HEK293 (cell line): Measurements from ENCODE around the gene FOXO4.

Experiments
- CTCF ChIA-PET: fragments of 350-600 bp; formaldehyde crosslinking; extraction: SDS; loops from one replicate; lab custom pipeline; 2021; ENCODE audit warnings: antibody characterized with exemption; lab: Yijun Ruan, JAX
- POLR2A ChIA-PET: fragments of 300-600 bp; formaldehyde crosslinking; extraction: SDS; loops from one replicate; lab custom pipeline; 2020; ENCODE audit warnings: antibody characterized with exemption, inconsistent platforms; lab: Yijun Ruan, JAX
- H3K27ac ChIP-seq: fragments of 200-500 bp; sonication (Bioruptor generic); 2 replicates; pipeline ENCODE4 v1.5.1; 2014; ENCODE audit warnings: low read depth, low read length, control low read depth, inconsistent platforms; ENCODE audit errors: extremely low read depth
- H3K36me3 ChIP-seq, 2 experiments: fragments of 200-500 bp in 1 of 2; sonication (Bioruptor generic) in 1 of 2; 1 replicate in 1 of 2; 2 replicates in 1 of 2; pipeline ENCODE4 v1.5.1; 2014 to 2017; ENCODE audit warnings: inconsistent platforms in 2 of 2, low read length in 2 of 2; ENCODE audit not compliant: control insufficient read depth in 2 of 2, insufficient read depth in 1 of 2
- H3K4me1 ChIP-seq: fragments of 200-500 bp; sonication (Bioruptor generic); 2 replicates; pipeline ENCODE4 v1.5.1; 2014; ENCODE audit warnings: mild to moderate bottlenecking, low read length, inconsistent platforms; ENCODE audit not compliant: control insufficient read depth, insufficient read depth
- H3K4me3 ChIP-seq: 2 replicates; pipeline ENCODE4 v1.5.1; 2011; ENCODE audit warnings: low read depth, mild to moderate bottlenecking, control low read depth, low read length, moderate library complexity
- H3K9me3 ChIP-seq: fragments of 200-500 bp; sonication (Bioruptor generic); 2 replicates; pipeline ENCODE4 v1.5.1; 2014; ENCODE audit warnings: low read depth, low read length, inconsistent platforms; ENCODE audit not compliant: control insufficient read depth, insufficient read depth
- BCL6B ChIP-seq: fragments of 450-650 bp; formaldehyde crosslinking; IDR thresholded peaks from 2 replicates; pipeline ENCODE4 v1.5.1; 2017; ENCODE audit warnings: missing biosample characterization, missing genetic modification characterization
- CTCF ChIP-seq: fragments of 450-650 bp; formaldehyde crosslinking; IDR thresholded peaks from 2 replicates; pipeline ENCODE4 v1.5.1; 2016; ENCODE audit warnings: missing biosample characterization, missing genetic modification characterization
- HIC1 ChIP-seq: fragments of 450-650 bp; formaldehyde crosslinking; IDR thresholded peaks from 2 replicates; pipeline ENCODE4 v1.5.1; 2016; ENCODE audit warnings: missing biosample characterization, missing genetic modification characterization
- KLF17 ChIP-seq: fragments of 450-650 bp; formaldehyde crosslinking; IDR thresholded peaks from 2 replicates; pipeline ENCODE4 v1.5.1; 2016; ENCODE audit warnings: missing biosample characterization, missing genetic modification characterization
- MYNN ChIP-seq: fragments of 450-650 bp; formaldehyde crosslinking; IDR thresholded peaks from 2 replicates; pipeline ENCODE4 v1.5.1; 2016; ENCODE audit warnings: missing biosample characterization, missing genetic modification characterization, borderline replicate concordance
- PRDM1 ChIP-seq: fragments of 450-650 bp; formaldehyde crosslinking; IDR thresholded peaks from 2 replicates; pipeline ENCODE4; 2016; ENCODE audit warnings: missing biosample characterization, missing genetic modification characterization
- ZBTB8A ChIP-seq: fragments of 450-650 bp; formaldehyde crosslinking; IDR thresholded peaks from 2 replicates; pipeline ENCODE4 v1.5.1; 2016; ENCODE audit warnings: missing biosample characterization, missing genetic modification characterization
- ZNF140 ChIP-seq: fragments of 450-650 bp; formaldehyde crosslinking; IDR thresholded peaks from 2 replicates; pipeline ENCODE4 v1.5.1; 2016; ENCODE audit warnings: missing biosample characterization, missing genetic modification characterization
- ZNF174 ChIP-seq: fragments of 450-650 bp; formaldehyde crosslinking; IDR thresholded peaks from 2 replicates; pipeline ENCODE4 v1.5.0; 2017; ENCODE audit warnings: missing biosample characterization, mild to moderate bottlenecking, missing genetic modification characterization
- ZNF335 ChIP-seq: fragments of 450-650 bp; formaldehyde crosslinking; conservative IDR thresholded peaks from 2 replicates; pipeline ENCODE4 v1.5.1; 2016; ENCODE audit warnings: missing biosample characterization, missing genetic modification characterization
- ZNF513 ChIP-seq: fragments of 450-650 bp; IDR thresholded peaks from 2 replicates; pipeline ENCODE4 v1.5.1; 2018; ENCODE audit warnings: missing biosample characterization, missing genetic modification characterization
- ZNF514 ChIP-seq: fragments of 450-650 bp; formaldehyde crosslinking; IDR thresholded peaks from 2 replicates; pipeline ENCODE4 v1.5.1; 2016; ENCODE audit warnings: missing biosample characterization, missing genetic modification characterization
- ZNF654 ChIP-seq: fragments of 450-650 bp; formaldehyde crosslinking; IDR thresholded peaks from 2 replicates; pipeline ENCODE4 v1.5.1; 2016; ENCODE audit warnings: low read depth, missing biosample characterization, missing genetic modification characterization
- ZNF747 ChIP-seq: fragments of 450-650 bp; formaldehyde crosslinking; IDR thresholded peaks from 2 replicates; pipeline ENCODE4 v1.5.1; 2016; ENCODE audit warnings: missing biosample characterization, missing genetic modification characterization
- ZNF777 ChIP-seq: fragments of 450-650 bp; formaldehyde crosslinking; IDR thresholded peaks from 2 replicates; pipeline ENCODE4 v1.5.1; 2017; ENCODE audit warnings: missing biosample characterization, missing genetic modification characterization, borderline replicate concordance
- ZNF830 ChIP-seq: fragments of 450-650 bp; IDR thresholded peaks from 2 replicates; pipeline ENCODE4 v1.5.0; 2018; ENCODE audit warnings: missing biosample characterization, missing genetic modification characterization, low read depth, mild to moderate bottlenecking, moderate library complexity
- ZSCAN18 ChIP-seq: fragments of 450-650 bp; formaldehyde crosslinking; IDR thresholded peaks from 2 replicates; pipeline ENCODE4 v1.5.1; 2016; ENCODE audit warnings: missing biosample characterization, missing genetic modification characterization
- TF ChIP-seq, protein P1 (sequence below): IDR thresholded peaks from 2 replicates; pipeline ENCODE4 v1.6.1; 2011; ENCODE audit warnings: mild to moderate bottlenecking, low read depth, low read length, borderline replicate concordance

The FOXO4 gene

DNA sequence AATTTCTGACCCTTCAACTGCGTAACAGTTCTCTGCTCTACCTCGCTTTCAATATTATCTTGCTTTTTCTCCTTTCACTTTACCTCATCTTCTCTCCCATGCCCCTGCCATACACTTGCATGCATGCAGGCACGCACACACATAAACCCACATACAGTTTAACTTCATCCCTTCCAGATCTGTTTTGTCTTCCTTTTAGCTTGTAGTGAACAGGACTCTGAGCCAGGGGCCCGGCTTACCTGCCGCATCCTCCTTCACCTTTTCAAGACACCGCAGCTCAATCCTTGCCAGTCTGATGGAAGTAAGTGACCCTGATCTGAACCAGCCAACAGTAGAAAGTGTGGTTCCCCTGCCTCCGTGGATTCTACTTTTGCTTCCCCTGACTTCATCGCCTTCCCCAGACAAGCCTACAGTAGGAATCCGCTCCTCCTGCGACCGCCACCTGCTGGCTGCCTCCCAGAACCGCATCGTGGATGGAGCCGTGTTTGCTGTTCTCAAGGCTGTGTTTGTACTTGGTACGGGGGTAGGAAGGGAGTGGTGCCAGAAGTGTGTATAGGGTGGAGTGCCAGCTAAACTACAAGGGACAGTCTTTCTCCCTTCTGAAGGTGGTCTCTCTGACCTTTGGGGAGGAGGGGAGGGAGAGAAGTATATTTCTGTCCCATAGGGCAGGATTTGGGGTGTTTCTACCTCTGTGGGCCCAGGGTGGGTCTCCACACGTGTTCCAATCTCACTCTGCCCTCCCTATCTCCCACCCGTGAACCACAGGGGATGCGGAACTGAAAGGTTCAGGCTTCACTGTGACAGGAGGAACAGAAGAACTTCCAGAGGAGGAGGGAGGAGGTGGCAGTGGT is 33.5 kb downstream of the FOXO4 start:
- TF ChIP-seq KLF17 (tag by site-specific recombination) (no peak), ZNF513 (tag by site-specific recombination) (no peak), ZNF174 (no peak), ZNF747 (no peak), ZBTB8A (tag by site-specific recombination) (no peak), ZNF335 (tag by site-specific recombination) (no peak), ZNF777 (tag by site-specific recombination) (no peak), ZNF514 (tag by site-specific recombination) (no peak), ZSCAN18 (tag by site-specific recombination) (no peak), ZNF830 (no peak), MYNN (tag by site-specific recombination) (no peak), PRDM1 (tag by site-specific recombination) (peak; percentile 52), ZNF654 (tag by site-specific recombination) (peak; percentile 46), ZNF140 (tag by site-specific recombination) (no peak), CTCF (tag by site-specific recombination) (peak; percentile 83), BCL6B (no peak), HIC1 (tag by site-specific recombination) (no peak)
- TF ChIP-seq, protein P1, sequence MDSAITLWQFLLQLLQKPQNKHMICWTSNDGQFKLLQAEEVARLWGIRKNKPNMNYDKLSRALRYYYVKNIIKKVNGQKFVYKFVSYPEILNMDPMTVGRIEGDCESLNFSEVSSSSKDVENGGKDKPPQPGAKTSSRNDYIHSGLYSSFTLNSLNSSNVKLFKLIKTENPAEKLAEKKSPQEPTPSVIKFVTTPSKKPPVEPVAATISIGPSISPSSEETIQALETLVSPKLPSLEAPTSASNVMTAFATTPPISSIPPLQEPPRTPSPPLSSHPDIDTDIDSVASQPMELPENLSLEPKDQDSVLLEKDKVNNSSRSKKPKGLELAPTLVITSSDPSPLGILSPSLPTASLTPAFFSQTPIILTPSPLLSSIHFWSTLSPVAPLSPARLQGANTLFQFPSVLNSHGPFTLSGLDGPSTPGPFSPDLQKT: no peak
- H3K36me3 ChIP-seq: peaks cover 16 to 96% of the 10 kb centered on the region in 2 experiments
- POLR2A ChIA-PET: no interaction called here
- CTCF ChIA-PET: interaction anchor here (0.5 to 2.8 kb wide), 14 partner anchors 10 to 975 kb away, joined by 3 to 24 read pairs (median 4); partner anchors contain the start of gene MED12
- no peak overlapping the region for H3K4me3 ChIP-seq
- no peaks in the 10 kb centered on the region for H3K4me1 ChIP-seq
- H3K27ac ChIP-seq: no peak overlapping the region
- no peaks in the 10 kb centered on the region for H3K9me3 ChIP-seq
